Astrocyte (in vitro differentiated cells and primary cell): ENCODE results near the gene MYF5.

Experiments
- EZH2 ChIP-seq: IDR thresholded peaks from 2 replicates; pipeline ENCODE4 v1.6.1; 2012; ENCODE audit warnings: mild to moderate bottlenecking, low read length, inconsistent platforms; ENCODE audit not compliant: insufficient read depth
- TF ChIP-seq, protein P1 (sequence below): IDR thresholded peaks from 2 replicates; pipeline ENCODE4 v1.5.1; 2011; ENCODE audit warnings: low read depth, mild to moderate bottlenecking, inconsistent platforms, low read length, moderate library complexity; ENCODE audit not compliant: insufficient read depth

DNA sequence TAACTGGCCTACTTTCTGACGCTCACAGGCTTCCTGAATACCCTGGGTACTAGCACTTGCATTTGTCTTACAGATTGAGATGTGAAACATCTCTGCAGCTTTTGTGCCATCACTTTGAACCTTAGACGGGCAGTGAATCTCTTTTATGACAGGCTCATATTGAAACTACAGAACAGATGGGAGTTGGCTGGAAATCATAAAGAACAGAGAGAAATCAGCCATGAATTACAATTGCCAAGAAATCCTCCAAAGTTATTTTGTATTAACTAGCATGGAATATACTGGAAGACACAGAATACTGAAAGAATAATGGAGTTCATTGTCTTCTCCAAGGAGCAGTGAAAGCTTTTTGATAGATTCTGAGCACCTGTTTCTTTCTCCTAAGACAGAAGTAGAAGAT is 32.7 kb downstream of the MYF5 start:
- TF ChIP-seq, protein P1, sequence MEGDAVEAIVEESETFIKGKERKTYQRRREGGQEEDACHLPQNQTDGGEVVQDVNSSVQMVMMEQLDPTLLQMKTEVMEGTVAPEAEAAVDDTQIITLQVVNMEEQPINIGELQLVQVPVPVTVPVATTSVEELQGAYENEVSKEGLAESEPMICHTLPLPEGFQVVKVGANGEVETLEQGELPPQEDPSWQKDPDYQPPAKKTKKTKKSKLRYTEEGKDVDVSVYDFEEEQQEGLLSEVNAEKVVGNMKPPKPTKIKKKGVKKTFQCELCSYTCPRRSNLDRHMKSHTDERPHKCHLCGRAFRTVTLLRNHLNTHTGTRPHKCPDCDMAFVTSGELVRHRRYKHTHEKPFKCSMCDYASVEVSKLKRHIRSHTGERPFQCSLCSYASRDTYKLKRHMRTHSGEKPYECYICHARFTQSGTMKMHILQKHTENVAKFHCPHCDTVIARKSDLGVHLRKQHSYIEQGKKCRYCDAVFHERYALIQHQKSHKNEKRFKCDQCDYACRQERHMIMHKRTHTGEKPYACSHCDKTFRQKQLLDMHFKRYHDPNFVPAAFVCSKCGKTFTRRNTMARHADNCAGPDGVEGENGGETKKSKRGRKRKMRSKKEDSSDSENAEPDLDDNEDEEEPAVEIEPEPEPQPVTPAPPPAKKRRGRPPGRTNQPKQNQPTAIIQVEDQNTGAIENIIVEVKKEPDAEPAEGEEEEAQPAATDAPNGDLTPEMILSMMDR = no peak
- TF ChIP-seq EZH2 = no peak
